Measurements from ENCODE around the gene GLI2. TPM values are rescaled to one million over a fixed set of nuclear protein-coding genes. Genes with fewer than 3 reads are reported as not detected.

Gene GLI2
- total and polyA plus RNA-seq, 9 of the 15 experiments (the other 6 are each of a cell fraction or from before 2014, with no cell fraction given), result 0.24 TPM; not detected in 8

GRCh38 chr2:120736202-120736623 is 545 bp downstream of the GLI2 start:
- 5% methylated on average over 27 of the region's 38 CpGs for WGBS (ENCODE audit: insufficient coverage, low coverage, missing lambda C conversion rate)
- peaks cover 0 to 11% of the 10 kb centered on the region in 2 experiments; a peak in 1 of 5 replicates for H3K4me1 ChIP-seq (replicated peaks in 1 of 2; ENCODE audit: control insufficient read depth in 2 of 2, insufficient read depth in 2 of 2, low read length in 2 of 2)
- no peak; the same call in 2 of the 3 replicates for ATAC-seq
- H2AFZ ChIP-seq (ENCODE audit: low read depth, low read length), result no peak overlapping the region
- no peak overlapping the region for H3K27ac ChIP-seq (ENCODE audit: extremely low read depth, low read depth, low read length)
- peaks cover 50 to 71% of the 10 kb centered on the region in 2 experiments for H3K27me3 ChIP-seq (ENCODE audit: control insufficient read depth in 2 of 2, insufficient read depth in 2 of 2, low read length in 2 of 2)
- H3K79me2 ChIP-seq (ENCODE audit: control insufficient read depth, insufficient read depth, low read length), result no peaks in the 10 kb centered on the region
- H4K20me1 ChIP-seq (replicated peaks; ENCODE audit: control insufficient read depth, insufficient read depth, low read length), result no peaks in the 10 kb centered on the region; the same call in 1 of the 2 replicates
- ChIA-PET POLR2A (interaction anchor here (0.6 to 0.7 kb wide), 2 partner anchors 23 to 178 kb away, joined by 3 to 5 read pairs; no protein-coding TSS in a partner anchor), CTCF (ENCODE audit: low intra/inter-chr PET ratio) (no interaction called here)
- no peak for TF ChIP-seq TFE3 (CRISPR knock-in tag; IDR thresholded peaks at IDR 0.05)
- no peak for TF ChIP-seq NR2F6 (CRISPR knock-in tag; IDR thresholded peaks at IDR 0.05)
- TF ChIP-seq ZBTB9 (CRISPR knock-in tag; IDR thresholded peaks at IDR 0.05), result no peak
- TF ChIP-seq E2F5 (CRISPR knock-in tag; IDR thresholded peaks at IDR 0.05), result no peak
- no peak for TF ChIP-seq ILF3 (IDR thresholded peaks at IDR 0.05; ENCODE audit: borderline replicate concordance)
- FAIRE-seq, result no peak
- no peaks in the 10 kb centered on the region for H3K36me3 ChIP-seq (ENCODE audit: control insufficient read depth, insufficient read depth, low read length)
- in situ Hi-C loops (cut with MboI), result no loop called here
- no TSS peak for BruUV-seq (replicated peaks)
- H3K9me1 ChIP-seq (ENCODE audit: control insufficient read depth, insufficient read depth, low read length), result no peaks in the 10 kb centered on the region
- H3K9me3 ChIP-seq (replicated peaks; ENCODE audit: control insufficient read depth, insufficient read depth, low read depth, low read length), result no peaks in the 10 kb centered on the region
- H3K4me2 ChIP-seq (ENCODE audit: insufficient read depth, low read length), result no peak overlapping the region; the same call in 1 of the 2 replicates
- no peak overlapping the region for H3K4me3 ChIP-seq
- H3K9ac ChIP-seq (ENCODE audit: insufficient read depth in 1 of 2, low read depth in 2 of 2, low read length in 2 of 2), result no peak overlapping the region
- intact Hi-C loops (cut with micrococcal nuclease), result no loop called here
- DNase-seq (ENCODE audit: extremely low read depth in 1 of 4, low spot score in 3 of 4), result no peak

Data from K562 (cell line).